CD4-positive, alpha-beta memory T cell (primary cell): ENCODE results near the gene SH3PXD2B. TPM values are rescaled to one million over a fixed set of nuclear protein-coding genes. Genes with fewer than 3 reads are reported as not detected.

Experiments
- CTCF ChIA-PET: fragments of 350-600 bp; sonication (Branson Sonifier 250); formaldehyde crosslinking; loops from one replicate; lab custom pipeline; 2021; ENCODE audit warnings: inconsistent platforms; ENCODE audit not compliant: partially characterized antibody; lab: Charles Lee
- POLR2A ChIA-PET: fragments of 350-600 bp; sonication (Branson Sonifier 250); formaldehyde crosslinking; loops from one replicate; lab custom pipeline; 2021; ENCODE audit not compliant: partially characterized antibody; lab: Charles Lee
- DNase-seq, 5 donors: peaks; one replicate each; pipeline versions ENCODE4 v3.0.0 to v3.0.0-alpha.2; 2020 to 2022; ENCODE audit warnings: mixed read lengths in 1 of 5
- H3K27ac ChIP-seq: one replicate; pipeline ENCODE4 v1.7.0; 2013; ENCODE audit warnings: low read depth, low read length
- H3K27me3 ChIP-seq: 2 replicates; pipeline ENCODE4 v1.7.0; 2013; ENCODE audit warnings: mild to moderate bottlenecking, low read length, moderate library complexity; ENCODE audit not compliant: insufficient read depth
- H3K36me3 ChIP-seq: 2 replicates; pipeline ENCODE4 v1.7.0; 2013; ENCODE audit warnings: mild to moderate bottlenecking, low read length, moderate library complexity; ENCODE audit not compliant: insufficient read depth
- H3K4me1 ChIP-seq: 2 replicates; pipeline ENCODE4 v1.7.0; 2013; ENCODE audit warnings: mild to moderate bottlenecking, low read length, moderate library complexity; ENCODE audit not compliant: insufficient read depth
- H3K4me3 ChIP-seq, 2 donors: one replicate each; pipeline ENCODE4 v1.7.0; 2013; ENCODE audit warnings: low read length in 2 of 2, mild to moderate bottlenecking in 1 of 2
- H3K9me3 ChIP-seq, 2 donors: one replicate each; pipeline ENCODE4 v1.7.0; 2013; ENCODE audit warnings: low read length in 2 of 2, control low read depth in 1 of 2; ENCODE audit not compliant: control insufficient read depth in 1 of 2
- H3K27ac Mint-ChIP-seq, 7 donors: one replicate each; pipeline ENCODE4 v1.8.0; 2020 to 2021; ENCODE audit warnings: mixed read lengths in 7 of 7, mild to moderate bottlenecking in 6 of 7, inconsistent platforms in 3 of 7, moderate library complexity in 3 of 7
- H3K27me3 Mint-ChIP-seq, 2 donors: one replicate each; pipeline ENCODE4 v1.8.0; 2020 to 2021; ENCODE audit warnings: mixed read lengths in 2 of 2
- H3K36me3 Mint-ChIP-seq, 2 donors: one replicate each; pipeline ENCODE4 v1.8.0; 2020 to 2021; ENCODE audit warnings: mixed read lengths in 2 of 2, inconsistent platforms in 1 of 2, mild to moderate bottlenecking in 1 of 2
- H3K4me1 Mint-ChIP-seq, 4 donors: one replicate each; pipeline ENCODE4 v1.8.0; 2020 to 2021; ENCODE audit warnings: mixed read lengths in 4 of 4, mild to moderate bottlenecking in 1 of 4
- H3K4me3 Mint-ChIP-seq, 8 donors: one replicate each; pipeline ENCODE4 v1.8.0; 2020 to 2021; ENCODE audit warnings: mixed read lengths in 8 of 8, mild to moderate bottlenecking in 7 of 8, moderate library complexity in 6 of 8, inconsistent platforms in 3 of 8
- H3K9me3 Mint-ChIP-seq, 8 donors: one replicate each; pipeline ENCODE4 v1.8.0; 2020 to 2021; ENCODE audit warnings: mixed read lengths in 8 of 8, mild to moderate bottlenecking in 5 of 8, inconsistent platforms in 3 of 8, moderate library complexity in 1 of 8
- intact Hi-C: fragments of 100-400 bp; cut with micrococcal nuclease; formaldehyde crosslinking; loops from one replicate; pipeline ENCODE4 v1.15.1; 2023
- polyA plus RNA-seq, 2 donors: library from polyadenylated mRNA; unstranded; fragments of 300-500 nt; fragmentation: Illumina TruSeq; gene quantifications; one replicate each; pipeline ENCODE4 v1.2.3, GENCODE V29; 2021
- total RNA-seq, 2 experiments: library from RNA; stranded (reverse); gene quantifications; one replicate each; pipeline ENCODE4 v1.2.3, GENCODE V29; 2021

The SH3PXD2B gene
- total and polyA plus RNA-seq, 4 experiments from 2014 or later: 0.19 to 0.38 TPM; not detected in 2

- Histone ChIP-seq H3K36me3 (no peaks in the 10 kb centered on the region), H3K4me3 (no peak overlapping the region), H3K27me3 (no peaks in the 10 kb centered on the region), H3K27ac (no peak overlapping the region), H3K9me3 (no peaks in the 10 kb centered on the region), H3K4me1 (peaks cover 17% of the 10 kb centered on the region)
- intact Hi-C loops: no loop called here
- Mint-ChIP-seq H3K9me3 (peaks cover 0 to 4% (median 0%) of the 10 kb centered on the region in 8 donors), H3K4me3 (no peak overlapping the region), H3K27me3 (no peaks in the 10 kb centered on the region), H3K4me1 (peaks cover 19 to 31% (median 25%) of the 10 kb centered on the region in 4 donors), H3K27ac (peak overlapping the region in 2 of 7 donors; percentile 8 to 29), H3K36me3 (peaks cover 7% of the 10 kb centered on the region in 2 donors)
- ChIA-PET POLR2A (no interaction called here), CTCF (interaction anchor here (1.2 kb wide), 1 partner anchor 17 kb away, joined by 5 read pairs; no protein-coding TSS in a partner anchor)
- DNase-seq: no peak
Observed at GRCh38 chr5:172276214-172276613, 178.1 kb downstream of the SH3PXD2B start.

Other genes starting within 250 kb of the SH3PXD2B start
- gene UBTD2, start 170.8 kb downstream of the SH3PXD2B start, total RNA-seq: 1 to 10 TPM; 6.3 TPM
- 1 to 10 TPM; 2.2 to 5.8 TPM for gene UBTD2, start 170.8 kb downstream of the SH3PXD2B start, polyA plus RNA-seq
- under 1 TPM; 0.08 to 0.20 TPM for gene NEURL1B, start 186.7 kb upstream of the SH3PXD2B start, total RNA-seq
- under 1 TPM in 1 of 2 donors, not detected in 1; 0.02 TPM for gene NEURL1B, start 186.7 kb upstream of the SH3PXD2B start, polyA plus RNA-seq